HepG2 (cell line): ENCODE measurements around the gene TFEB. TPM values are rescaled to one million over a fixed set of nuclear protein-coding genes. Genes with fewer than 3 reads are reported as not detected.
A peak's percentile ranks its signal among the peaks of the same experiment; 100 is the strongest.

Source experiments
- ATAC-seq: fragments of 200-7000 bp; cut with Tn5 transposase; 3 replicates; pipeline ENCODE4 v1.9.1; 2020; ENCODE audit warnings: mild to moderate bottlenecking, moderate library complexity
- BruUV-seq: library from RNA; stranded (reverse); fragments of 400-500 nt; replicated peaks from 2 replicates; lab custom pipeline; 2021; lab: Mats Ljungman, UMichigan
- CTCF ChIA-PET: fragments of 300-600 bp; formaldehyde crosslinking; extraction: SDS; loops from one replicate; lab custom pipeline; 2021; ENCODE audit warnings: low total read pairs, inconsistent platforms, low intra/inter-chr PET ratio; lab: Yijun Ruan, JAX
- POLR2A ChIA-PET: fragments of 350-600 bp; sonication (Branson Sonifier 250); formaldehyde crosslinking; loops from one replicate; lab custom pipeline; 2020; ENCODE audit warnings: antibody characterized with exemption, inconsistent platforms; lab: Yijun Ruan, JAX
- DNase-seq: peaks from one replicate; pipeline ENCODE4 v3.0.0-alpha.2; 2015; ENCODE audit warnings: low spot score
- FAIRE-seq: peaks from 3 replicates; lab custom pipeline; 2011; peaks lifted over from hg19 to GRCh38; lab: Jason Lieb, UNC
- H2AFZ ChIP-seq: one replicate; pipeline ENCODE4 v1.6.1; 2011; ENCODE audit warnings: low read length, inconsistent platforms
- H3K27ac ChIP-seq: fragments of 300-600 bp; 3 replicates; pipeline ENCODE4 v1.8.0; 2011; ENCODE audit warnings: mixed run types, mild to moderate bottlenecking, mixed read lengths, low read length, inconsistent platforms; ENCODE audit not compliant: insufficient read depth; ENCODE audit errors: extremely low read length
- H3K27me3 ChIP-seq, 2 experiments: fragments of 200-600 bp in 1 of 2; 2 replicates in 1 of 2; 3 replicates in 1 of 2; pipeline versions ENCODE4 v1.6.0 to v1.8.0; 2011; ENCODE audit warnings: low read length in 2 of 2, mild to moderate bottlenecking in 2 of 2, moderate library complexity in 2 of 2, inconsistent platforms in 1 of 2; ENCODE audit not compliant: insufficient read depth in 2 of 2, control insufficient read depth in 1 of 2
- H3K36me3 ChIP-seq, 2 experiments: fragments of 200-600 bp in 1 of 2; replicated peaks in 1 of 2; 2 replicates in 1 of 2; 3 replicates in 1 of 2; pipeline versions ENCODE4 v1.5.1 to v1.8.0; 2011; ENCODE audit warnings: low read length in 2 of 2, inconsistent platforms in 1 of 2; ENCODE audit not compliant: insufficient read depth in 2 of 2, control insufficient read depth in 1 of 2
- H3K4me1 ChIP-seq: 2 replicates; pipeline ENCODE4 v1.5.1; 2012; ENCODE audit warnings: low read length, inconsistent platforms; ENCODE audit not compliant: insufficient read depth
- H3K4me2 ChIP-seq: 2 replicates; pipeline ENCODE4 v1.6.0; 2011; ENCODE audit warnings: low read depth, low read length, inconsistent platforms
- H3K4me3 ChIP-seq, 3 experiments: fragments of 200-600 bp in 1 of 3; sonication (generic), shearing (Covaris generic) in 1 of 3; replicated peaks in 1 of 3; 2 replicates each; pipeline ENCODE4 v1.5.1; 2011 to 2016; ENCODE audit warnings: low read length in 3 of 3, inconsistent platforms in 2 of 3, low read depth in 2 of 3, mild to moderate bottlenecking in 2 of 3, control low read depth in 1 of 3, mixed read lengths in 1 of 3; ENCODE audit not compliant: insufficient read depth in 1 of 3
- H3K79me2 ChIP-seq: one replicate; pipeline ENCODE4 v1.6.1; 2011; ENCODE audit warnings: low read length, inconsistent platforms; ENCODE audit not compliant: insufficient read depth
- H3K9ac ChIP-seq: 2 replicates; pipeline ENCODE4 v1.6.0; 2011; ENCODE audit warnings: mild to moderate bottlenecking, low read depth, low read length, inconsistent platforms; ENCODE audit not compliant: insufficient read depth
- H3K9me3 ChIP-seq: 2 replicates; pipeline ENCODE4 v1.5.1; 2012; ENCODE audit warnings: mild to moderate bottlenecking, low read length
- H4K20me1 ChIP-seq: 2 replicates; pipeline ENCODE4 v1.6.0; 2011; ENCODE audit warnings: inconsistent platforms, mild to moderate bottlenecking, low read length, moderate library complexity; ENCODE audit not compliant: insufficient read depth
- KDM5B ChIP-seq: sonication (generic); formaldehyde crosslinking; IDR thresholded peaks from 2 replicates; pipeline ENCODE4 v1.4.0; 2020; ENCODE audit warnings: missing genetic modification reagents, mild to moderate bottlenecking, borderline replicate concordance
- MAX ChIP-seq: IDR thresholded peaks from 2 replicates; pipeline ENCODE4 v1.6.1; 2012; ENCODE audit warnings: inconsistent platforms
- MIER2 ChIP-seq: IDR thresholded peaks from 2 replicates; pipeline ENCODE4 v1.6.1; 2016; ENCODE audit warnings: missing biosample characterization, missing genetic modification reagents
- ZBTB40 ChIP-seq, 2 experiments: fragments of 450-650 bp in 1 of 2; sonication (generic) in 1 of 2; formaldehyde crosslinking in 1 of 2; IDR thresholded peaks; 2 replicates each; pipeline versions ENCODE4 v1.6.1 to v1.8.0; 2016 to 2022; ENCODE audit warnings: antibody characterized with exemption in 1 of 2, mild to moderate bottlenecking in 1 of 2, missing genetic modification reagents in 1 of 2
- ZNF564 ChIP-seq: sonication (generic); formaldehyde crosslinking; IDR thresholded peaks from 2 replicates; pipeline ENCODE4 v1.8.1; 2023; ENCODE audit warnings: mild to moderate bottlenecking, missing genetic modification reagents
- ZNF629 ChIP-seq: sonication (generic); formaldehyde crosslinking; conservative IDR thresholded peaks from 2 replicates; pipeline ENCODE4 v1.5.0; 2020; ENCODE audit warnings: missing genetic modification reagents
- WGBS: methylation state at CpG from one replicate; pipeline ENCODE4 v1.1.6; 2017; ENCODE audit warnings: low lambda C conversion rate; 5-methylcytosine and 5-hydroxymethylcytosine counted together
- in situ Hi-C: cut with HindIII; loops from 2 replicates; pipeline ENCODE4 v1.10.0; 2017; ENCODE audit warnings: low pct_unique_long_range_greater_than_20kb; ENCODE audit not compliant: extremely low pct_ligation_motif_present
- intact Hi-C: fragments of 100-400 bp; cut with micrococcal nuclease; formaldehyde crosslinking; loops from one replicate; pipeline ENCODE4 v1.10.0; 2022; ENCODE audit not compliant: unreplicated experiment
- polyA plus RNA-seq, 8 experiments: library from polyadenylated mRNA; depleted of rRNA in 3 of 8; stranded (reverse) in 7 of 8; unstranded in 1 of 8; fragments of >200 nt; fragmentation: Illumina TruSeq in 4 of 8; extraction: Trizol in 4 of 8; gene quantifications; 2 replicates each; pipeline versions ENCODE4 v1.2.1 to v1.2.3, GENCODE V29; 2011 to 2016; ENCODE audit warnings: low read depth in 4 of 8, missing spikeins in 1 of 8, mixed read lengths in 1 of 8; ENCODE audit not compliant: insufficient read depth in 1 of 8
- total RNA-seq, 5 experiments: library from RNA; depleted of rRNA; stranded (reverse); fragments of >200 nt; fragmentation: Illumina TruSeq; extraction: Trizol; gene quantifications; 2 replicates each; pipeline ENCODE4 v1.2.3, GENCODE V29; 2016; ENCODE audit warnings: low read depth in 1 of 5

Gene TFEB
- total and polyA plus RNA-seq, 2 of the 13 experiments (the other 11 are each of a cell fraction or from before 2014, with no cell fraction given): 13.3 to 18.7 TPM

- Histone ChIP-seq H3K36me3 (no peaks in the 10 kb centered on the region), H2AFZ (no peak overlapping the region), H4K20me1 (no peaks in the 10 kb centered on the region), H3K79me2 (no peaks in the 10 kb centered on the region), H3K9ac (no peak overlapping the region), H3K27me3 (peaks cover 10 to 55% of the 10 kb centered on the region in 2 experiments; a peak in 4 of 5 replicates), H3K27ac (no peak overlapping the region), H3K4me3 (no peak overlapping the region), H3K4me2 (no peak overlapping the region), H3K9me3 (no peaks in the 10 kb centered on the region), H3K4me1 (no peaks in the 10 kb centered on the region)
- DNase-seq: no peak
- TF ChIP-seq KDM5B (no peak), ZNF564 (CRISPR knock-in tag) (no peak), ZNF629 (CRISPR knock-in tag) (peak; percentile 65; the same call in 1 of the 2 replicates), MIER2 (CRISPR knock-in tag) (no peak), MAX (no peak), ZBTB40 (IDR thresholded peaks at IDR 0.05) (no peak), ZBTB40 (CRISPR knock-in tag; IDR thresholded peaks at IDR 0.05) (no peak)
- ChIA-PET POLR2A (no interaction called here), CTCF (no interaction called here)
- in situ Hi-C loops (no loop called here), intact Hi-C loops (no loop called here)
- 33% methylated on average over 9 of the region's 9 CpGs for WGBS
- BruUV-seq: no TSS peak
- ATAC-seq: no peak
- FAIRE-seq: no peak
Observed at GRCh38 chr6:41670703-41671360, 64.6 kb downstream of the TFEB start.
